Stimulated activated CD4-positive, alpha-beta T cell treated with anti-CD3 and anti-CD28 coated beads, TNF-alpha, amount 100 ng/mL, for 48 hours (primary cell): ENCODE data around the gene ZC3H13.

Experiments
- DNase-seq, 3 donors: peaks; one replicate each; pipeline ENCODE4 v3.0.0-alpha.2; 2020; ENCODE audit warnings: low read depth in 3 of 3

ZC3H13 gene

GRCh38 chr13:46063292-46063691, 10.7 kb upstream of the ZC3H13 start:
- no peak for DNase-seq

DNA sequence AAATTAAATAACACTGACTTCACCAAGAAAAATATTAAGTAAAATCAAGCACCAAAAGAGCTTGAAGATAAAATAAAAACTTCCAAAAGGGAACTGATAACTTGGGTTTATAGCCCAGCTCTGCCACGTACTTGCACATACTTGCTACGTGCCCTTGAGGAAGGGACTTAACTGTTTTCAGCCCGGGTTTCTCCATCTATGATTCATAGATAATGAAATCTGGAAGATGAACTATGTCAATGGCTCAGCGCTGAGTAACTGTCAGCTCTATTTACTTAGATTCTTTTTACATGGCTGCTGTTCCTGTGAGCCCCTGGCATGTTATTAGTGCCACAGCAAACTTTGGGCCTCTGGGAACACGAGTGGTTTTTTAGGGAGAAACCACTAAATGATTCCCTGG, 9.6 kb upstream of the ZC3H13 start:
- no peak for DNase-seq

GRCh38 chr13:46059405-46059804, 6.9 kb upstream of the ZC3H13 start:
- DNase-seq: no peak

- DNase-seq: no peak
Observed at GRCh38 chr13:46058268-46058667, 5.7 kb upstream of the ZC3H13 start.

DNA sequence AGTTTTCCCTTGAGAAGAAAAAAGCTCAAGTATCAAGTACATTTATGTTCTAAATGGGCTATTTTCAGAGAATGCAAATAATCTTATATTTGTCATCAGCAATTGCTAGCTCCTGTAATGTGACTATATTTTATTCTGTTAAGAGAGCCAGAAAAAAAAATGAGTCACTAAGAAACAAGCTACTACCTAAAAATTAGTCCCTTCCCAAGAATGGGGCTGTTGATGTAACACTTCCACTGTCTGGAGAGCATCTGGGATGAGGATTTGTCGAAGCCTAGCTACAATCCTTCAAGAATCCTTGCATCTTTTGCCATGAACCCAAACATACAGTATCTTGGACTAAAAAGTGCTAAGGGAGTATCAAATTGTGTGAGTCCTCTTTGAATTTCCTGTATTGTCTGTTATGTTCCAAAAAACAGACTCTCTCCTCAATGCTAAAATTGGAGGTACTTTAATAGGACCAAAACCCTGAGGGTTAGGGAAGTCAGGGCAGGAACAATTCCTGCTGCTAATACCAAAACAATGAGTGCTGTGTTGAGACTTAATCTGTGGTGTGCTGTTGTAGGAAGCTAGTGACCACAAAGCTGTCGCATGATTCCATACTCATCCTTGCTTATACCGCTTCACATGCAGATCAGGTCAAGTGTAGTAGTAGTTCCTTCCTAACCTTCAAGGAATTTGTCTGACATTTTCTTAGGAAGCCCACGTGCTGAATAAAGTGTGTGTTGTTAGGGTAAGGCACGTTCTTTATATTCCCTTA, 4.9 kb upstream of the ZC3H13 start:
- DNase-seq: no peak

- DNase-seq: no peak
Observed at GRCh38 chr13:46053162-46054012, 841 bp upstream of the ZC3H13 start.

DNA sequence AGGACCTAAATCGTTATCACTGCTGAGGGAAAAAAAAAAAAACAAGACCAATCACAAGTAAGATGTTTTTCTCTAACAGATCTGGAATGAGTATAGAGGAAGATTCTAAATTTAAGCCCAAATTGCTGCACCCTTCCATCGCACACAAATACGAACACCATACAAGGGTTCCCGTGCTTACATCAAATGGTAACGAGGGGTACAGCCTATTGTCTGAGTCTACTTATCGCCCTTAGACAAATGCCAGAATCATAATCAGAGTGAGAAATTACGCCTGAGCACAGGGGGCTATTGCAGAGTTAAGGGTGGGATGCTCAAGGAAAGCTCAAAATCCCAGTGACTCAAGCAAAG, 603 bp downstream of the ZC3H13 start:
- DNase-seq: no peak

- no peak for DNase-seq
Observed at GRCh38 chr13:46050771-46051170, 1.8 kb downstream of the ZC3H13 start.

GRCh38 chr13:46045424-46045823, 7.1 kb downstream of the ZC3H13 start:
- no peak for DNase-seq

DNA sequence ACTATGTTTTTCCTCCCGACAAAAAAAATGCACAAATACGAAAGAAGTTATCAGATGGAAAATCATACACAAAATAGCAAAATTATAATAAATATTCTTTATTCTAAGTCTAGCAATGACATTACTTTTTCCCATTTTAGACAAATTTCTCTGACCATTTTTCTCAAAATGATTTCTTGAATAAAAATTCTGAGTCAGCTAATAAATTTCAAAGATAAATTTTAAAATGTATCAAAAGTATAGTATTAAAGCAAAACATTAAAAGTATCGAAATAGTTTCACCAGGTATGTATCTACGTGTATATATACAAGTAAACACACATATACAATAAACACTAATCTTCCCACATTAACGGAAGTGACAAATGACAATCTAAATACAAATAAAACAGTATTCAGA, 8.9 kb downstream of the ZC3H13 start:
- no peak for DNase-seq

- DNase-seq: no peak
Observed at GRCh38 chr13:46041419-46041839, 11.1 kb downstream of the ZC3H13 start.

DNA sequence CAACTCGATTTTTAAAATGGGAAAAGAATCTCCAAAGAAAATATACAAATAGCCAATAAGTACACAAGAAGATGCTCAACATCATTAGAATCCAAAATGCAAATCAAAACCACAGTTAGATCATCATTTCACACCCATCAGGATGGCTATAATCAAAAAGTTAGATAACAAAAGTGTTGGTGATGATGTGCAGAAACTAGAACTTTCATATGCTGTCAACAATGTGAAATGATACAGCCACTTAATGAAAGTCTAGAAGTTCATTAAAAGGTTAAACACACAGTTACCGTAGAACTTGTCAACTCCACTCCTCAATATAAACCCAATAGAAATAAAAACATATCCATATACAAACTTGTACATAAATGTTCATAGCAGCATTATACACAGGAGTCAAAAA, 11.8 kb downstream of the ZC3H13 start:
- no peak for DNase-seq

DNA sequence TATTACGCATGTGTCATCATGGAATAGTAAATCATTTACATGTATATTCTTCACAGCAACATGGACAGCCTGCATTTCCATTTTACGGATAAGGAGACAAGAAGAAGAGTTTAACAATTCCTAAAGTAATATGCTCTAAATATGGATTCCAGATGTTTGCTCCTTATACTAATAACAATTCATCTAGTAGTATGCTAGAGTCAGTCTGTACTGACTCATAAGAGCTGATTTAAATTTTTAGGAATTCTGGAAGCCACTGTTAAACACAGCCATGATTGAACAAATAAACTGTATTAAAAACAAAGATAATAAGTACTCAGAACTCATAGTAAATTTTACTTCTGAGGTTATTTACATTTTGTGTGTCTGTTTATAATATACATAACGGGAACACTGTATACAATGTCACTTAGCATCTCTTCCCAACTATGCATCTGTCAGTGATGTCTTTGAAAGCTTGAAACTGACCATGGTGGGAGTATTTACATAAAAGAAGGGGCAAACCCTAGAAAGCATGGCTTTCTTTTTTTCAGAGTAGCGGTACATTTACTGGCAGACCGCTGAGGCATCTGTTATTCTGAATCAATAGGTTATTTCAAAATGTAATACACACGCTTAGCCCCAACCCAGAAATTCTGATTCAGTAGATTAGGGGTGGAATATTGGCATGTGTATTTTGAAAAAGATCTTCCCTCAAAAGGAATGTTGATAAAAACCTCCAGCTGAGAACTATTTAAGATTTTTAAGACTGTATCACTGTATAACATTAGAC, 12.9 kb downstream of the ZC3H13 start:
- no peak for DNase-seq

DNA sequence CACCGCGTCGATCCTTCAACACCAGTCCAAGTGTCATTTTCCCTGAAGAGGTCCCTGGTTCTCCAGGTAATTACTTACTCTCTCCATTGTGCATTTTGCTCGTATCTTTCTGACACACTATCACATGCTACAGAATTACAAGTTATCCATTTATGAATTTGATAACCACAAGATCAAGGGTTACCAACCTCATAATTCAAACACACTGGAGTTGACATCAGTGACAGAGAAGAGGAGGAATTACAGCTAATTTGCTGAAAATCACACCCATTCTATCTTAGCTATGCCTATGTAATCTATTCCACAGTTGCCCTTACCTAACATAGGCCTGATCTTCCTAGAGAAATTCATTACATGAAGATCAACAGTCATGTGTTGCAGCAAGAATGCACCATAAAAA, 14.2 kb downstream of the ZC3H13 start:
- DNase-seq: no peak

DNA sequence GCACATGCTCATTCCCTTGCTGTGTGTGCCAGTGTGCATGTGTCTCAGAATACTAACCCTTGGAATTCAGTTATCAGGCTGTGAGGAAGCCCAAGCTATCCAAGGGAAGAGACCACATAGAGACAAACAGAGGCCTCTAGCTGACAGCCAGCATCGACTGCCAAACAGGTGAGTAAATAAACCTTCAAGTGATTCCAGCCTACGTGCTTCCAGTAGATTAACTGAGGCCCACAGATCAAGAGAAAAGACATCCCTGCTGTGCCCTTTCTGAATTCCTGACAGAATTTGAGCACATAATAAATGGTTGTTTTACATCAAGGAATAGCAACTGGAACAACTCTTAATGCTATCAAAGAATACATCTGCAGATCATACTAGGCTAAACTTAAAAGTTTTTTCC, 17.5 kb downstream of the ZC3H13 start:
- DNase-seq: no peak

- no peak for DNase-seq
Observed at GRCh38 chr13:46032341-46032740, 20.2 kb downstream of the ZC3H13 start.

GRCh38 chr13:46031581-46032263, 20.8 kb downstream of the ZC3H13 start:
- no peak for DNase-seq

DNA sequence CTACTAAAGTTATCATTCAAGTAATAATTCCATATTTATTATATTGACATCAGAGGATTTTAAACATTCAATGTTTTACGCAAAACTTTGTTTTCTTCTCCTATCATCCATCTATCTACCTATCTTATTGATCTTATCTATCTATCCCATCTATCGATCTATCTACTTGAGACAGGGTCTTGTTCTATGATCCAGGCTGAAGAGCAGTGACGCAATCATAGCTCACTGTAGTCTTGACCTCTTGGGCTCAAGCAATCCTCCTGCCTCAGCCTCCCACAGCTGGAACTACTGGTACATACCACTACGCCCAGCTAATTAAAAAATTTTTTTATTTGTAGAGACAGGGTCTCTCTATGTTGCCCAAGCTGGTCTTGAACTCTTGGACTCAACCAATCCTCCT, 27.4 kb downstream of the ZC3H13 start:
- DNase-seq: no peak

GRCh38 chr13:46022481-46022880, 30.1 kb downstream of the ZC3H13 start:
- no peak for DNase-seq

DNA sequence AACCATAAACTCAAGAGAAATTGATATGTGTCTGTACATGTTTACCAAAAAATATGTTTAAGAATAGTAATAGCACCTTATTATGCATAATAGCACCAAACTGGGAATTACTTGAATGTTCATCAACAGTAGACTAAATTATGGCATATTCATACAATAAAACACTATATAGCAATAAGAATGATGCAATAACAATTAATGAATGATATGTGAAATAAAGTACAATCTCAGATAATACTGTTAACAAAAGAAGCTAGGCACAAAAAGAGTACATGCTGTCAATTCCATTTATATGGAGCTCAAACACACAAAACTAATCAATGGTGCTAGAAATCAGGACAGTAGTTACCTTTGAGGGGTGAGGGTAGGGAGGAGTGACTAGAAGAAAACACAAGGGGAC, 36.3 kb downstream of the ZC3H13 start:
- no peak for DNase-seq

GRCh38 chr13:46015366-46015765, 37.2 kb downstream of the ZC3H13 start:
- no peak for DNase-seq

- no peak for DNase-seq
Observed at GRCh38 chr13:46012404-46012803, 40.1 kb downstream of the ZC3H13 start.
